ENCODE measurements around the gene BTBD19.
"Not testable (repeated sequence)": the region's sequence is repeated elsewhere in the genome, so short reads cannot be mapped to it uniquely, and the experiment has no call there.

BTBD19 gene, protein sequence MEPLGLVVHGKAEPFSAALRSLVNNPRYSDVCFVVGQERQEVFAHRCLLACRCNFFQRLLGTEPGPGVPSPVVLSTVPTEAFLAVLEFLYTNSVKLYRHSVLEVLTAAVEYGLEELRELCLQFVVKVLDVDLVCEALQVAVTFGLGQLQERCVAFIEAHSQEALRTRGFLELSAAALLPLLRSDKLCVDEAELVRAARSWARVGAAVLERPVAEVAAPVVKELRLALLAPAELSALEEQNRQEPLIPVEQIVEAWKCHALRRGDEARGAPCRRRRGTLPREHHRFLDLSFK

DNA sequence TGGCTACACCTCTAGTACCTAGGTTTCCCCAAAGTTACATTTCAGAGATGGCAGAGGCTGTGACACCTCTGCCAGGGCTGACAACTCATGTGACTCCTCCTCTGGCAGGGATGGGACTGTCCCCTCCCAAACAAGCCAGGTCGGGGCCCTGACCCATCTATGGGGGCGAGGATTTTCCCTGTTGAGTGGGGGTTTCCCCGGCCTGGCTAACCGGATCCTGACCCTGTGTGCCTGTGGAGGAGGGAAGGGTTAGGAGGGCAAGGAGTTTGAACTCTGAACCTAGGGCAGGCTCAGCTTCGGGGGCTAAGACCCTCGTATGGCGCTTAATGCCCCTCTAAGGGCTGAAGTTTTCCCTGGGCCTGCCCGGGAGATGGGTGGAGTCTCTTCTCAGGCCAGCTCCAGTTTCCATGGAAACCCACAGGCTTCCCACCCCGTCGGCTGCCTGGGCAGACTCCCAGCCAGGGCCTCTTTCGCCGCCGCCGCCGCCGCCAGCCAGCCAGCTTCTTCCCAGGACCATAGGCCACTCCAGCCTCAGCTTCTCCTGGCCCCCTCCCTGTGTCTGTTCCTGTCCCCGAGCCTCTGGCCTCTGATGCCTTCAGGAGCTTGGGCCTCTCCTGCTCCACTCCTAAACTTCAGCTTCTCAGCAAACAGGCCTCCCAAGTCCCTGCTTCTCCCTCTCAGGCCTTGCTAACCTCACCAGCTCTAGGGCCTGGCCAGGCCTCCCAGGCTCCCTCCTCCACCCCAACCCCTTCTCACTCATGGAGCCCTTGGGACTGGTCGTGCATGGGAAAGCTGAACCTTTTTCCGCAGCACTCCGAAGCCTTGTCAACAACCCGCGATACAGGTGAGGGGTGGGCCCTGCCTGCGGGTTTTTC is at the start of gene BTBD19:
BTBD19 (plus strand) TSS at position 461 of the 875 bp plus-strand sequence; CDS start at position 759, 298 bp downstream.
- no peak for DNase-seq

DNA sequence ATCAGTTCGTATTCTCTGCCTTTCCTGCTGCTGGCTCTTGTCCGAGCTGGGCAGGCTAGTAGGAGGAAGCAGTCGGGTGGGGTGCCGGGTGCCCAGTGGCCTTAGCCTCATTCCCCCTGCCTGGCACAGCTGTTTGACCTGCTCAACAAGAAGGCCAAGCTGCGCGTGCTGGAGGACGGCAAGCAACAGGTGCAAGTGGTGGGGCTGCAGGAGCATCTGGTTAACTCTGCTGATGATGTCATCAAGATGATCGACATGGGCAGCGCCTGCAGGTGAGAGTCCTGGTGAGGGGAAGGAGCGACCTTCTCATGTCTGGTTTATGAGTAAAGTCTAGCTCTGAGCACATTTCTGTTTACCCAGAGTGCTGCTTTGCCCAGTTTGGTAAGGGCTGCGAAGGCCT is 49.2 kb upstream of the BTBD19 start:
- DNase-seq: no peak

DNA sequence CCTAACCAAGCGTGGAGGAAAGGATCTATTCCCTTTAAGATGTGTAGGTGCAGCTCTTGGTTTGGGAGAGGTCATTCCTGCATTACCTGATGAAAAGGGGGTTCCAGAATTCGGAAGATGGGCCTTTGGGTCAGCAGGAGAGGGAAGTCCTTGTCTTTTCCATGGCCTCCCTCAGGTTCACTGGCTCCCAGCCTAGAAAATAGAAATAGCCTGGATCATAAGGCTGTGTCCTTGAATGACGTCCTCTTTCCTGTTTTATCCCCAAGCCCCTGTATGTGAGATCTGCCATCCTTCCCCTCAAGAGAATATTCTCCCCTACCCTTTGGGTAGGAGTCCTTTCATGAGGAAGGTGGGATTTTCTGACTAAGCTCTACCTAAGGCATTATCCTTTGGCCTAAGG is 47.4 kb upstream of the BTBD19 start:
- DNase-seq: no peak

DNA sequence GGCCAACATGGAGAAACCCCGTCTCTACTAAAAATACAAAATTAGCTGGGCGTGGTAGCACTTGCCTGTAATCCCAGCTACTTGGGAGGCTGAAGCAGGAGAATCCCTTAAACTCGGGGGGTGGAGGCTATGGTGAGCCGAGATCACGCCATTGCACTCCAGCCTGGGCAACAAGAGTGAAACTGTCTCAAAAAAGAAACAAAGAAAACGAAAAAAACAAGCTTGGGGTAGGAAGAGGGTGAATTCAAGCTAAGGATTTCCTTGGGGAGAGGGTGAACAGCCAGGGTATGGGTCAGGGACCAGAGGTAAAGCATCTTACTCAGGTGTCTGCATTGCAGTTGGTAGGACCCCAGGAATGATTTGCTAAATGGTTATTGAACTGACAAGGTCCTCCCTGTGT is 41.9 kb upstream of the BTBD19 start:
- DNase-seq: not testable (repeated sequence)

DNA sequence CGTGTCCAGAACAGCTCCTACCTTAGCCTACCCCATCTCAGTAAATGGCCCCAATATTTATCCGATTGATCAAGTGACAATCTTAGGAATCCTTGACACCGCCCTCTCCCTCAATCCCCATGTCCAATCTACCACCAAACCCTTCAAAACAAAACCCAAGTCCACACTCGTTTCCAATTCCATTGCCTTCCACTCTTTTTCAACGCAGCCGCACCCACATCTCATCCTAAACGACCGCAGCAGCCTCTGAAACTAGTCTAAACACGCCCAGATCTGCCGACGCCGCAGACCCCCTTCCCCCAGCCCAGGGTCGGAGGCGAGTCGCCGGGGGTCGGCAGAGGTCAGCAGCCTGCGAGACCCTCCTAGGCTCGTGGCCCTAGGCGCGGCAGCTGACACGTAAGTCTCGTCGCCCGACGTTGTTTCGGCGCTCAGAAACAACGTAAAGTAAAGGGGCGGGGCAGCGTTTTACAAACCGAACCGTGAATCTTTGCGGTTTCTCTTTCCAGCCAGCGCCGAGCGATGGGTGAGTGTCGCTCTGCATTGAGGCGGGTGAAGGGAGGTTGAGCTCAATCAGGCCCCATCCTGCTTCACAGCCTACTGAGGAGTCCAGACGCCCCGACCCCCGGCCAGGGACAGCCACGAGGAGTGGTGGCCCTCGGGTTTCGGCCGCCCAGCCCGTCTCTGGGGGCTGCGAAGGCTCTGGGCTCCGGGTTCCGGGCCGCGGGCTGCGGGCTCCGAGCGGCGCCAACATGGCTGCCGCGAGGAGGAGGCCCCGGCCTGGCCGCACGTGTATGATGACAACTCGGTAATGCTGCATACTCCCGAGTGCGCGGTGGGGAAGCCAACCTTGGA is 33.0 kb upstream of the BTBD19 start, which contains the start of gene RPS8:
RPS8 (plus strand) TSS at position 463 of the 852 bp plus-strand sequence; CDS start at position 520, 57 bp downstream.
- peak; percentile 98 for DNase-seq

DNA sequence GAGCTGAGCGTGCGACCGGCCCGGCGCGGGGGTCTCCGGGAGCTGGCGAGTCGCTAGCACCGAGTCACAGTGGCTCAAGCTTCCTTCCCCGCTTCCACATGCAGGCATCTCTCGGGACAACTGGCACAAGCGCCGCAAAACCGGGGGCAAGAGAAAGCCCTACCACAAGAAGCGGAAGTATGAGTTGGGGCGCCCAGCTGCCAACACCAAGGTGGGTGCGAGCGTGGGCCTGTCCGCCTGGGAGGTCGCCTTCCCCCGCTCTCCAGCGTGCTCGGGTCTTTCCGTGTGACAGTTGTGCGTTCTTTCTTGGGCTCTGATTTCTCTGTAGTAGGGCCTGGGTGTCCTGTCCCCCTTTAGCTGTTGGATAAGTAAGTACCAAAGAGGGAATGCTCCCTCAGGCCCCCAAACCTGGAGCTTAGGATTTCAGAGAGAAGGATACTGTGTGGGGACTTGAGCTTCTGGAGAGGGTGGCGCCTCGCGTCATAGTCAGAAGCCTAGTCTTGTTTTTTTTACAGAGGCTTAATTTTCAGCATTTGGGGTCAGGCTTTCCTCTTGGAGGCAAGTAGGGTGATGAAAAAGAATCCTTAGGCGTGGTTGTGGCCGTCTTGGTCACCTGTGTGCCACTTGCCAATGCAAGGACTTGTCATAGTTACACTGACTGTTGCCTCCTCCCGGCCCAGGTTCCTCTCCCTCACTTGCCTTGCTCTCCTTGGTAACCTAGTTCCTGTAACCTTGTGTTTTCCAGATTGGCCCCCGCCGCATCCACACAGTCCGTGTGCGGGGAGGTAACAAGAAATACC is 32.2 kb upstream of the BTBD19 start:
- no peak for DNase-seq

DNA sequence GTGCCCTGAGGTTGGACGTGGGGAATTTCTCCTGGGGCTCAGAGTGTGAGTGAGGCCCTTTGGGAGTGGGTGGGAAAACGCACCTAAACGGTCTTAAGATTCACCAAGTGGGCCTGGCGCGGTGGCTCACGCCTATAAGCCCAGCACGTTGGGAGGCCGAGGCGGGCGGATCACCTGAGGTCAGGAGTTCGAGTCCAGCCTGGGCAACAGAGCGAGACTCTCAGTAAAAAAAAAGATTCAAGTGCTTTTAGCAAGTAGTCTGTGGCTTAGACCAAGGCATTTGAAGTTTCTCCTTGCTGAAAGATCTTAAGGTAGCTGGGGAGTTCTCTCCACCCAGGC is 31.6 kb upstream of the BTBD19 start:
- DNase-seq: no peak

DNA sequence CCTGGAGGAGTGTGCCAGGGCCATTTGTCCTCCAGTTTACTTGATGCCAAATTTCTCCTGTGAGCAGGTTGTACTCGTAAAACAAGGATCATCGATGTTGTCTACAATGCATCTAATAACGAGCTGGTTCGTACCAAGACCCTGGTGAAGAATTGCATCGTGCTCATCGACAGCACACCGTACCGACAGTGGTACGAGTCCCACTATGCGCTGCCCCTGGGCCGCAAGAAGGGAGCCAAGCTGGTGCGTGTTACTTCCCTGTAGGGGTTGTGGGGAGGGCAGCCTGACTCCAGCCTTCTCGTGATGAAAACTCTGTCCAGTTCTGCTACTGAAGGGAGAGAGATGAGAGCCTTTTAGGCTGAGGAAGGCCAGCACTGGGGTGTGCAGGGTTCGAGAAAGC is 30.8 kb upstream of the BTBD19 start:
- DNase-seq: no peak

DNA sequence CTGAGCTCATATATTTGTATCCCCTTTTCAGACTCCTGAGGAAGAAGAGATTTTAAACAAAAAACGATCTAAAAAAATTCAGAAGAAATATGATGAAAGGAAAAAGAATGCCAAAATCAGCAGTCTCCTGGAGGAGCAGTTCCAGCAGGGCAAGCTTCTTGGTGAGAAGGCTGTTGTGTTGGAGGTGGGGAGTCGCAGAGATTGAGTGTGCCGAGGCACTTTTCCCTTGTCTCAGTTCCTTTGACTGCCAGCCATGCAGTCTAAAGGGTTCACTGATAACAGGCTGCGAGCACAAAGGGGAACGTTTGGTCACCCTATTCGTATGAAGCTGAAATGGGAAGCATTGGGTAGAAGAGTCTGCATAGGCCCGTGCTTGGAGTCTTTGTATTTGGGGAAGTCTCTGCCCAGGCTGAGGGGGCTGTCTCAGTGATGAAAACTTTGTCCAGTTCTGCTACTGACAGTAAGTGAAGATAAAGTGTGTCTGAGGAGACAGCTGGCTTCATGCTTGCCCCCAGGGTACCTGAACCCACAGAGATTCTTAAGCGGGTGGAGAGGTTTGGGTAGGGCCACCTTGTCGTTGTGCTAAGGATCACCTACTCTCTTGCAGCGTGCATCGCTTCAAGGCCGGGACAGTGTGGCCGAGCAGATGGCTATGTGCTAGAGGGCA is 30.2 kb upstream of the BTBD19 start:
- DNase-seq: no peak

DNA sequence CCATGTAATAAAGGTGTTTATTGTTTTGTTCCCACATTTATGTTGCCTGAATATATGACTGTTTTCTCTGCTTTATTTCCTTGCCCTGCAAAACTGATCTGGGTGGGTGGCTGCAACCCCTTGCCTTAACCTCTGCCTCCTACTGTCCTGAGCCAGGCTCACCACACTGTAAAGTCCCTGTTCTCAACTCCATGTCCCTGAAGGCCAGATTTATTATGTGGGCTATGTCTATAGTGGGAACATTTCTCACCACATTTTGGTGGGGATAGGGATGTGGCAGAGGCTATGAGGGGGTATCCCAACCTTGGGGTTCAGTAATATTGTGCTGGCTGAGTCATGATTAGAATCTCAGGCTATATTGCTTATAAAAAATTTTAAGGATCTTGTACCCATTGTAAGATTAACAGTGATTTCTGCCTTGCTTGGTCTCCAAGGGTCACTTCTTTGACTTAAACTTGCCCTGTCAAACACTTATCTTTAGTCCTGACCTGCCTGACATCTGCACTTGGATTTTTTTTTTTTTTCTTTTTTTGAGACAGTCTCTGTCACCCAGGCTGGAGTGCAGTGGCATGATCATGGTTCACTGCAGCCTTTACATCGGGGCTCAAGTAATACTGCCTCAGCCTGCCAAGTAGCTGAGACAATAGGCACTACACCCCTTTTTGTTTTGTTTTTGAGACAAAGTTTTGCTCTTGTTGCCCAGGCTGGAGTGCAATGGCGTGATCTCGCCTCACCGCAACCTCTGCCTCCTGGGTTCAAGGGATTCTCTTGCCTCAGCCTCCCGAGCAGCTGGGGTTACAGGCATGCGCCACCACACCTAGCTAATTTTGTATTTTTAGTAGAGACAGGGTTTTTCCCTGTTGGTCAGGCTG is 29.4 kb upstream of the BTBD19 start:
- no peak for DNase-seq

DNA sequence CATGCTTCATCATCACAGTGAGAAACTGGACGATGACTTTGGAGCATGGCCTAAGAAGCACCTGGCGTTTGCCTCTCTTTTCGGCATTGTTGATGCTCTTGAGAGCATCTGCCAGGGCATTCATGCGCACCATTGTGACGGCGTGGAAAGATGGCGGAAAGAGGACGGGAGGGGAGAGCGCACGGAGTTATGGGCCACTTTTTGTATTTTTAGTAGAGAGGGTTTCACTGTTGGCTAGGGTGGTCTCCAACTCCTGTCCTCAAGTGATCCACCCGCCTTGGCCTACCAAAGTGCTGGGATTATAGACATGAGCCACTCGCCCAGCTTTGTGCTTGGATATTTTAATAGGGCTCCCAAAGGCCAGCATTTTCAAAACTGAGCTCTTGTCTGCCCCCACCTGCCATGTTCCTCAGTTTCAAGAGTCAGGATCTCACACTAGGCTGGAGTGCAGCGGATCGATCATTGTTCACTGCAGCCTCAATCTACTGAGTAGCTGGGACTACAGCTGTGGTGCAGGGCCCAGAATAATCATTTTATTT is 27.7 kb upstream of the BTBD19 start:
- DNase-seq: no peak

DNA sequence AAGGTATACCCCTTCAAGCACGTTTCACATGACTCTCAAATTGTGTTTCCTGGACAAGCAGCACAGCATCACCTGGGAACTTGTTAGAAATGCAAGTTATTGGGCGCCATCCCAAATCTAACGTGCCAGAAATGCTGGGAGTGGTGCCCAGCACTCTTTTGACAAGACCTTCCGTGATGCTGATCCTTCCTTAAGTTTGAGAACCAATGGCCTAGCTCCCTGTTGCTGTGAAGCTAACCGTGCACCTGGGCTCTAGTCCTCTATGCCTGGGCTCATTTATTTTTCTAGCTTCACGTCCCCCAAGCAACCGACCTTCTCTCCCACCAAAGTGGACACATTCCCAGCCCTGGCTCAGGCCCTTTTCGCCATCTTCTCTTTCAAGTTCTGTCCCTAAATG is 24.6 kb upstream of the BTBD19 start:
- no peak for DNase-seq

DNA sequence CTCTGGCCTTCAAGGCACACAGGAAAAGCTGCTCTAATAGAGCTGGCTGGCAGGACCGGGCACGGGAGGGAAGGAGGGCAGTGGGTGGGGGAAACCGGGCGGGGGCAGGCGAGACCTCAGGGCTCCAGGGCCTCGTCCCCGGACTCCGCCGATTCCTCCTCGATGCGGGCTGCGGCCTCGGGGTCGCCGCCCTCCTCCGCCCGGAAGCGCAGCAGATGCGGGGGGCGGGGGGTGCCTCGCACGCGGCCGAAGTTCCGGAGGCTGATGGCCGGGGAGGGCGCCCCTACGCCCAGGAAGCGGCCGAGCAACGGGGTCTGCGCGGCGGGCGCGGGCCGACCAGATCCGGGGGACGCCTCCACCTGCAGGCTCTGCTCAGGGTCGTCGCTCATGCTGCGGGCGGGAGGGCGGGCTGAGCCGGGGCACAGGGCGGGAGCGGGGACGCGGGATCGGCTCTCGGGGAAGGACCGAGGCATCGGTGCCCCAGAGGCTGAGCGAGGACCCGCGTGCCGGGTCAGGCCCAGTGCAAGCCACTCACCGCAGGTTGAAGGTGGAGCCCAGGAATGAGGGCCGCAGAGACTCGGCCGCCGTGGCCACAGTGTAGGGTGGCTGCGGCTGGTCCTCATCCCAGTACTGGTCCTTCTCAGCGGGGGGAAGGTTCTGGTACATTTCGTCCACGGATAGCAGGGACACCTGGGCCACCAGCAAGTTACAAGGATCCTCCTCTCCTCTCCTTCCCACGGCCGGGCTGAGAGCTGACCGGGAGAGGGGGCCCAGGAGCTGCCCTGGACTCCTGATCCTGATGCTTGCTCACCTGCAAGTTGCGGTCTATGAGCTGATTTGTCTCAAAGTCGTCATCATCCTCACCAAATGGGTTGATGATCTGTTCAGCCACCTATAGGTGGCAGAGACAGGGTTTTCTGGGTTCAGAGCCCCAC is 24.0 kb upstream of the BTBD19 start:
- DNase-seq: no peak

DNA sequence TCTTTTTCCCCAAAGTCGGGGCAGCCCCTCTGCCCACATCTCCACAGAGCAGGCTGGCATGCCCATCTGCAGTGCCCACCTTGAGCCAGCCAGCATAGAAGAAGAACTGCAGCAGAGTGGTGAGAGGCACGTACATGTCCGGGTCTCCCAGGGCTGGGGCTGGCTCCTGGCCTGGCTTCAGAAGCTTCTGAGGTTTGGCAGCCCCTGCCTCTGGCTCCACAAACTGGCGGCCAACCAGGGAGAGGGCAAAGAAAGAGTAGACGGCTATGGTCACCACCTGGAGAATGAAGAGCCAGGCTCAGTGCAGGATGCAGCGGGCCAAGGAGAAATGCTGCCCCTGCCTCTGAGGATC is 23.3 kb upstream of the BTBD19 start:
- DNase-seq: no peak

DNA sequence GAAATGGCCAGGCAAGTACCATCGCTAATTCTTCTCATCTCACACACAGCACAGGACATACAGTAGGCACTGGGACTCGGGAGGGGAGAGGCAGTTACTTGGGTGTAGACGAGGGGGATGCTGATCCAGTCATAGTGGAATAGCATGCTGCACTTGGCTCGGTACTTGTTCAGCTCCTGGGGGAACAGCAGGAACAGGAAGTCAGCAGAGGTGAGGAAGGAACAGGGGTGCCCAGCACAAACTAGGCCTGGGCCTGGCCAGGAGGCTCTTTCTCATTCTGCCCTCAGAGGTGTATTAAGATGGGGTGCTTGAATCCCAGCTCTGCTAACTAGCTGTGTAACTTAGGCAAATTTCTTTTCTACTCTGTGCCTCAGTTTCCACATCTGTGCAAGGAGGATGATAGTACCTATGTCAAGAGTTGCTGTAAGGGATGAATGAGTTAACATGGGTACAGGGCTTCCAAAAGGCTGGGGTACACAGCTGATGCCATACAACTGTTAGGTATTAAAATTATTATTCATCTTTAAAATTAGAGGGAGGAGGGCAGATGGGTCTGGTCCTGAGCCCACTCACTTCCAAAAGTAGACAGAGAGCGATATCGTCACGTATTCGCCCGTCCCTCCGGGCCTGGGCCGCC is 22.7 kb upstream of the BTBD19 start:
- DNase-seq: no peak

DNA sequence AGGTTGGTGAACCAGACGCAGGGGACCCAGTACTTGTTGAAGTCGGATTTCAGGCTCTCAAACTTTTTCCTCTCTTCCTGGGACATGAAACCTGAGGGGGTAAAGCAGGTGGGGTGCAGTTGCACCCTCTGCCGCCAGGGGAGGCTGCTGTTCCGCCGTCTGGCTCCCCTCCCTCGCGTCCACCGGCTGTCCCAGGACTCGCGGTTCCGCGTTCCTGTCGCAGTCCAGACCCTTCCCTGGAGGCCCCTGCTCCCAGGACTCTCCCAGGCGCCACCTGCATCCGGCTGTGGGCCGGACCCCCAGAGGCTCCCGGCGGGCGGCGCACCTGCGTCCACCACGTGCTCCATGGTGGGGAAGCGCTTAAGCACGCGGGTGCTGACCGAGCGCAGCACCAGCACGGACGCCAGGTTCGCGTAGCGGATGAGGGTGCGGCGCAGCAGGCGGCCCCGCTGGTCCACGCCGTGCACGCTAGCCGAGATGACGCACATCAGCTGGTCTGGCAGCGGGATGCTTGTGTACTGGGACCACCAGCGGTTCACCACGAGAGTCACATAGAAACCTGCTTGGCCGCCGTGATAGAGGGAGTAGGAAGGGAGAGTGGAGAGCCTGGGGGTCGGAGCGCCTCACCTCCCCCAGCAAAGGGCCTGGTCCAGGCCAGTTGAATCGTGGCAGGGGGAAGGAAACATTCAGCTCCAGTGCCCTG is 22.0 kb upstream of the BTBD19 start:
- DNase-seq: peak; percentile 26

DNA sequence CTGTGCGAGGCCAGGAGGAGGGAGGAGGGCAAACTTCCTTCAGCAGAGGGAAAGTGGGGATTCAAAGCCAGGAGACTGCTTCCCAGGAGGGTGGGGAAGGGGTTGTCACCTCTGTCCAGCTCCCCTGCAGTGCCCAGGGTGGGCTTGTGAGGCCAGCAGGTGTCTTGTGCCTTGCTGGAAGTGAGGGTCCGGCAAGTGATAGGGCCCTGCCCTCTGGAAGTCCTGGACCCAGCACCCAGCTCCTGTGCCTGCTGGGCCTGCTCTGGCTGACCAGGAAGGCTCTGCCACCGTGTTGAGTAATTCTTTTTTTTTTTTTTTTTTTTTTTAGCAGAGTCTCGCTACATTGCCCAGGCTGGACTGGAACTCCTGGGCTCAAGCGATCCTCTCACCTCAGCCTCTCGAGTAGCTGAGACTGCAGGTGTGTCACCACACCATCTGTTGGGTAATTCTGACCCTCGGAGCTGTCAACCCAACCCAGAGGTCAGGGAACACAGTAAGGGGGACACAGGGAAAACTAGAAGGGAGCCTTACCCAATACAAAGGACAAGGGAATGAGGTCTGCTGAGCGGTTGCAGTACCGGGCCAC is 21.4 kb upstream of the BTBD19 start:
- no peak for DNase-seq

DNA sequence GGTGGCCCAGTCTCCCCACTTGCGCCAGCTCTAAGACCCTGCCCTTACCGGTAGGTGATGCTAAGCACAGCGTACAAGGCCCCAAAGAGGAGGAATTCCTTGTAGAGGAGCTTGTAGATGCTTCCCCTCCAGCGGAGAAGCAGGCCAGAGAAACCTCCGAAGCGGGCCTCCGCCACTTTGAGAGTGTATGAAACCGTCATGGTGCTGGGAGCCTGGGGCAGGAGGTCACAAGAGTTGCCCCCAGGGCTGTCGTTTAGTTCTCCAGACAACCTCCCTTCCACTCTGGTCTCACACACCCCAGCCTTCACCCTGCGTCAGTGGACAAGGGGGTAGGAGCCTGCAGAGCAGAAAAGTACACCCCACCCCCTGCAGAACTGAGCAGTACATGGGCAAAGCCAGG is 20.8 kb upstream of the BTBD19 start:
- DNase-seq: no peak
